HepG2 (cell line): ENCODE measurements around the gene UCK2. TPM values are rescaled to one million over a fixed set of nuclear protein-coding genes. Genes with fewer than 3 reads are reported as not detected.

Experiments used
- ATAC-seq: fragments of 200-7000 bp; cut with Tn5 transposase; 3 replicates; pipeline ENCODE4 v1.9.1; 2020; ENCODE audit warnings: mild to moderate bottlenecking, moderate library complexity
- BruUV-seq: library from RNA; stranded (reverse); fragments of 400-500 nt; replicated peaks from 2 replicates; lab custom pipeline; 2021; lab: Mats Ljungman, UMichigan
- CTCF ChIA-PET: fragments of 300-600 bp; formaldehyde crosslinking; extraction: SDS; loops from one replicate; lab custom pipeline; 2021; ENCODE audit warnings: low total read pairs, inconsistent platforms, low intra/inter-chr PET ratio; lab: Yijun Ruan, JAX
- POLR2A ChIA-PET: fragments of 350-600 bp; sonication (Branson Sonifier 250); formaldehyde crosslinking; loops from one replicate; lab custom pipeline; 2020; ENCODE audit warnings: antibody characterized with exemption, inconsistent platforms; lab: Yijun Ruan, JAX
- DNase-seq: peaks from one replicate; pipeline ENCODE4 v3.0.0-alpha.2; 2015; ENCODE audit warnings: low spot score
- FAIRE-seq: peaks from 3 replicates; lab custom pipeline; 2011; peaks lifted over from hg19 to GRCh38; lab: Jason Lieb, UNC
- H2AFZ ChIP-seq: one replicate; pipeline ENCODE4 v1.6.1; 2011; ENCODE audit warnings: low read length, inconsistent platforms
- H3K27ac ChIP-seq: fragments of 300-600 bp; 3 replicates; pipeline ENCODE4 v1.8.0; 2011; ENCODE audit warnings: mixed run types, mild to moderate bottlenecking, mixed read lengths, low read length, inconsistent platforms; ENCODE audit not compliant: insufficient read depth; ENCODE audit errors: extremely low read length
- H3K27me3 ChIP-seq, 2 experiments: fragments of 200-600 bp in 1 of 2; 2 replicates in 1 of 2; 3 replicates in 1 of 2; pipeline versions ENCODE4 v1.6.0 to v1.8.0; 2011; ENCODE audit warnings: low read length in 2 of 2, mild to moderate bottlenecking in 2 of 2, moderate library complexity in 2 of 2, inconsistent platforms in 1 of 2; ENCODE audit not compliant: insufficient read depth in 2 of 2, control insufficient read depth in 1 of 2
- H3K36me3 ChIP-seq, 2 experiments: fragments of 200-600 bp in 1 of 2; replicated peaks in 1 of 2; 2 replicates in 1 of 2; 3 replicates in 1 of 2; pipeline versions ENCODE4 v1.5.1 to v1.8.0; 2011; ENCODE audit warnings: low read length in 2 of 2, inconsistent platforms in 1 of 2; ENCODE audit not compliant: insufficient read depth in 2 of 2, control insufficient read depth in 1 of 2
- H3K4me1 ChIP-seq: 2 replicates; pipeline ENCODE4 v1.5.1; 2012; ENCODE audit warnings: low read length, inconsistent platforms; ENCODE audit not compliant: insufficient read depth
- H3K4me2 ChIP-seq: 2 replicates; pipeline ENCODE4 v1.6.0; 2011; ENCODE audit warnings: low read depth, low read length, inconsistent platforms
- H3K4me3 ChIP-seq, 3 experiments: fragments of 200-600 bp in 1 of 3; sonication (generic), shearing (Covaris generic) in 1 of 3; replicated peaks in 1 of 3; 2 replicates each; pipeline ENCODE4 v1.5.1; 2011 to 2016; ENCODE audit warnings: low read length in 3 of 3, inconsistent platforms in 2 of 3, low read depth in 2 of 3, mild to moderate bottlenecking in 2 of 3, control low read depth in 1 of 3, mixed read lengths in 1 of 3; ENCODE audit not compliant: insufficient read depth in 1 of 3
- H3K79me2 ChIP-seq: one replicate; pipeline ENCODE4 v1.6.1; 2011; ENCODE audit warnings: low read length, inconsistent platforms; ENCODE audit not compliant: insufficient read depth
- H3K9ac ChIP-seq: 2 replicates; pipeline ENCODE4 v1.6.0; 2011; ENCODE audit warnings: mild to moderate bottlenecking, low read depth, low read length, inconsistent platforms; ENCODE audit not compliant: insufficient read depth
- H3K9me3 ChIP-seq: 2 replicates; pipeline ENCODE4 v1.5.1; 2012; ENCODE audit warnings: mild to moderate bottlenecking, low read length
- H4K20me1 ChIP-seq: 2 replicates; pipeline ENCODE4 v1.6.0; 2011; ENCODE audit warnings: inconsistent platforms, mild to moderate bottlenecking, low read length, moderate library complexity; ENCODE audit not compliant: insufficient read depth
- CBX1 ChIP-seq: IDR thresholded peaks from one replicate; pipeline ENCODE4 v1.6.1; 2016; ENCODE audit warnings: antibody characterized with exemption, low read depth
- CREB1 ChIP-seq, 2 experiments: fragments of 450-650 bp in 1 of 2; IDR thresholded peaks; 2 replicates each; pipeline ENCODE4 v1.6.1; 2016 to 2017; ENCODE audit warnings: control low read depth in 1 of 2, mild to moderate bottlenecking in 1 of 2, missing compliant biosample characterization in 1 of 2, missing genetic modification characterization in 1 of 2
- ERF ChIP-seq: IDR thresholded peaks from 2 replicates; pipeline ENCODE4 v1.6.1; 2018; ENCODE audit warnings: missing biosample characterization, missing genetic modification reagents
- GTF2F1 ChIP-seq: fragments of 150-350 bp; IDR thresholded peaks from 2 replicates; pipeline ENCODE4 v1.6.1; 2014; ENCODE audit warnings: low read length
- KAT2B ChIP-seq: fragments of 150-350 bp; IDR thresholded peaks from 2 replicates; pipeline ENCODE4 v1.6.1; 2014; ENCODE audit warnings: low read depth, low read length, borderline replicate concordance
- SETDB1 ChIP-seq: sonication (generic); formaldehyde crosslinking; IDR thresholded peaks from 2 replicates; pipeline ENCODE4 v1.5.1; 2020; ENCODE audit warnings: missing genetic modification reagents, mild to moderate bottlenecking, borderline replicate concordance
- SIN3B ChIP-seq: fragments of 150-350 bp; IDR thresholded peaks from 2 replicates; pipeline ENCODE4 v1.6.1; 2014; ENCODE audit warnings: low read length
- SRF ChIP-seq: IDR thresholded peaks from 2 replicates; pipeline ENCODE4 v1.6.1; 2011; ENCODE audit warnings: mild to moderate bottlenecking, low read depth, low read length, moderate library complexity
- ZFP36L1 ChIP-seq: sonication (generic); formaldehyde crosslinking; IDR thresholded peaks from 2 replicates; pipeline ENCODE4 v1.8.0; 2022; ENCODE audit warnings: mild to moderate bottlenecking, missing genetic modification reagents, moderate library complexity
- ZNF530 ChIP-seq: sonication (generic); formaldehyde crosslinking; IDR thresholded peaks from 2 replicates; pipeline ENCODE4 v1.5.0; 2020; ENCODE audit warnings: low read depth, mild to moderate bottlenecking, missing genetic modification reagents
- WGBS: methylation state at CpG from one replicate; pipeline ENCODE4 v1.1.6; 2017; ENCODE audit warnings: low lambda C conversion rate; 5-methylcytosine and 5-hydroxymethylcytosine counted together
- in situ Hi-C: cut with HindIII; loops from 2 replicates; pipeline ENCODE4 v1.10.0; 2017; ENCODE audit warnings: low pct_unique_long_range_greater_than_20kb; ENCODE audit not compliant: extremely low pct_ligation_motif_present
- intact Hi-C: fragments of 100-400 bp; cut with micrococcal nuclease; formaldehyde crosslinking; loops from one replicate; pipeline ENCODE4 v1.10.0; 2022; ENCODE audit not compliant: unreplicated experiment
- polyA plus RNA-seq, 8 experiments: library from polyadenylated mRNA; depleted of rRNA in 3 of 8; stranded (reverse) in 7 of 8; unstranded in 1 of 8; fragments of >200 nt; fragmentation: Illumina TruSeq in 4 of 8; extraction: Trizol in 4 of 8; gene quantifications; 2 replicates each; pipeline versions ENCODE4 v1.2.1 to v1.2.3, GENCODE V29; 2011 to 2016; ENCODE audit warnings: low read depth in 4 of 8, missing spikeins in 1 of 8, mixed read lengths in 1 of 8; ENCODE audit not compliant: insufficient read depth in 1 of 8
- total RNA-seq, 5 experiments: library from RNA; depleted of rRNA; stranded (reverse); fragments of >200 nt; fragmentation: Illumina TruSeq; extraction: Trizol; gene quantifications; 2 replicates each; pipeline ENCODE4 v1.2.3, GENCODE V29; 2016; ENCODE audit warnings: low read depth in 1 of 5
- TF ChIP-seq, protein P1 (sequence below): sonication (generic); formaldehyde crosslinking; conservative IDR thresholded peaks from 2 replicates; pipeline ENCODE4 v1.4.0; 2020; ENCODE audit warnings: missing genetic modification reagents

UCK2 gene
- total and polyA plus RNA-seq, 2 of the 13 experiments (the other 11 are each of a cell fraction or from before 2014, with no cell fraction given): 64.3 to 78.0 TPM

DNA sequence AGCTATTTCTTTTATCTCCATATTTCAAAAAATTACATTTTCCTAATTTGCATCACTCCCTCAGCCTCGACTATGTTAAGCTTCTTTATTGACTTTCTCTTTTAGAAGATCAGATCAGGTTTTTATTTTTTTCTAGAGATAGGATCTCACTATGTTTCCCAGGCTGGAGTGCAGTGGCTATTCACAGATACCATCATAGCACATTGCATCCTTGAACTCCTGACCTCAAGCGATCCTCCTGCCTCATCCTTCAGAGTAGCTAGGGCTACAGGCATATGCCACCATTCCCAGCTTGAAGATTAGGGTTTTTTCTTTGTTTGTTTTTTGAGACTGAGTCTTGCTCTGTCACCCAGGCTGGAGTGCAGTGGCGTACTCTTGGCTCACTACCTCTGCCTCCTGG, 20.1 kb downstream of the UCK2 start:
- FAIRE-seq (no peak), DNase-seq (no peak), ATAC-seq (no peak)
- no peak for TF ChIP-seq SIN3B
- TF ChIP-seq ERF (CRISPR knock-in tag): no peak
- no peak for TF ChIP-seq SETDB1 (CRISPR knock-in tag)
- no peak for TF ChIP-seq GTF2F1
- no peak for TF ChIP-seq ZNF530 (CRISPR knock-in tag)
- no peak for TF ChIP-seq CREB1 (IDR thresholded peaks at IDR 0.05)
- no peak for TF ChIP-seq CREB1 (CRISPR knock-in tag; IDR thresholded peaks at IDR 0.05)
- WGBS: 92% methylated on average over 3 of the region's 3 CpGs
- Histone ChIP-seq H3K4me3 (no peak overlapping the region), H3K27me3 (no peaks in the 10 kb centered on the region), H3K79me2 (peaks cover 91% of the 10 kb centered on the region), H2AFZ (no peak overlapping the region), H3K9ac (no peak overlapping the region), H3K4me2 (no peak overlapping the region), H3K36me3 (peaks cover 1 to 2% of the 10 kb centered on the region in 2 experiments; a peak in 2 of 5 replicates), H3K9me3 (no peaks in the 10 kb centered on the region), H3K4me1 (peaks cover 40% of the 10 kb centered on the region), H3K27ac (no peak overlapping the region), H4K20me1 (peaks cover 39% of the 10 kb centered on the region)
- BruUV-seq: no TSS peak
- ChIA-PET CTCF (no interaction called here), POLR2A (interaction anchor here (1.3 kb wide), 1 partner anchor 11 kb away, joined by 3 read pairs; no protein-coding TSS in a partner anchor)
- in situ Hi-C loops (no loop called here), intact Hi-C loops (no loop called here)

DNA sequence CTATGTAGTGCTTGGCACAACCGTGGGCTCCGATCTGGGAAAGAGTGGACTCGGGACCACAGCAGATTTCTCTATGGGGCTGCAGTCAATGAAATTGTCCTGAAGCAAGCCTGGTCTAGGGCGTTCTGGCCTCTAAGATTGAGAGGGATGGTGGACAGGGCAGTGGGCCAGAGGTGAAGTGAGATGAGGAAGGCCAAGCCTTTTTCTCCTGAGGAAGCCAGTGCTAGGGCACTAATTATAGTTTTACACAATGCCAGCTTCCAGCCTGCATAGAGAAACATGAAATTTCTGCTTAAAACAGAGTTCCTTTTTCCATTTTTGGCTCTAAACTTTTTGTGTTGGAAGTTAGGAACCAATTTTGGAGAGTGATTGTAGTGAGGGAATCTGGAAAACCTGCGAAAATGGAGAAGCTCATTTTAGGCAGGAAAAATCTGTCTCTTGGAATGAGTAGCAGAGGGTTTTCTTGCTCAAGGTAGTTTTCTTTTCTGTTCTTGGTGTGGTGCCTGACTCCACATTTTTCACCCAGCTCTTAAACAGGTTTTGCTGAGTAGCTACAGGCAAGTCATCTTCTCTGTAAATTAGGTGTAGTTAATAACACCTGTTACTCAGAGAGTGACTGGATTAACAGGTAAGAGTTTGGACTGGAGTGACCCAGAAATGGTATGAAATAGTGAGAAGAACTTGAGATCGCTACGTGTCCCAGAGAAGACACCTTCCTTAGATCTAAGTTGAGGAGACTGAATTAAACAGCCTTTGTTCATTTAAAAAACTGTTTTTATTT, 22.1 kb downstream of the UCK2 start:
- H3K4me2 ChIP-seq: no peak overlapping the region
- no peak overlapping the region for H2AFZ ChIP-seq
- H3K4me1 ChIP-seq: peaks cover 52% of the 10 kb centered on the region
- TF ChIP-seq ZFP36L1 (CRISPR knock-in tag) (no peak), KAT2B (no peak), GTF2F1 (no peak), SRF (no peak), CBX1 (no peak)
- TF ChIP-seq, protein P1, sequence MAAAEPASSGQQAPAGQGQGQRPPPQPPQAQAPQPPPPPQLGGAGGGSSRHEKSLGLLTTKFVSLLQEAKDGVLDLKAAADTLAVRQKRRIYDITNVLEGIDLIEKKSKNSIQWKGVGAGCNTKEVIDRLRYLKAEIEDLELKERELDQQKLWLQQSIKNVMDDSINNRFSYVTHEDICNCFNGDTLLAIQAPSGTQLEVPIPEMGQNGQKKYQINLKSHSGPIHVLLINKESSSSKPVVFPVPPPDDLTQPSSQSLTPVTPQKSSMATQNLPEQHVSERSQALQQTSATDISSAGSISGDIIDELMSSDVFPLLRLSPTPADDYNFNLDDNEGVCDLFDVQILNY (CRISPR knock-in tag): no peak
- no TSS peak for BruUV-seq
- in situ Hi-C loops (no loop called here), intact Hi-C loops (no loop called here)
- FAIRE-seq (no peak), DNase-seq (no peak), ATAC-seq (no peak)
- no peaks in the 10 kb centered on the region for H3K27me3 ChIP-seq
- H3K27ac ChIP-seq: no peak overlapping the region
- peaks cover 34% of the 10 kb centered on the region for H4K20me1 ChIP-seq
- ChIA-PET POLR2A (no interaction called here), CTCF (no interaction called here)
- H3K79me2 ChIP-seq: peaks cover 91% of the 10 kb centered on the region
- no peak overlapping the region for H3K9ac ChIP-seq
- H3K9me3 ChIP-seq: no peaks in the 10 kb centered on the region
- peaks cover 1 to 2% of the 10 kb centered on the region in 2 experiments; a peak in 1 of 5 replicates for H3K36me3 ChIP-seq
- H3K4me3 ChIP-seq: no peak overlapping the region
- 96% methylated on average over 7 of the region's 7 CpGs for WGBS
